Occipital lobe (tissue), 2 donors: ENCODE measurements around the gene SLC25A10. TPM values are rescaled to one million over a fixed set of nuclear protein-coding genes. Genes with fewer than 3 reads are reported as not detected.
A peak's percentile ranks its signal among the peaks of the same experiment; 100 is the strongest.
"Not testable (repeated sequence)": the region's sequence is repeated elsewhere in the genome, so short reads cannot be mapped to it uniquely, and the experiment has no call there.

Experiments
- DNase-seq: peaks from one replicate; lab custom pipeline; 2025; lab: John Stamatoyannopoulos, UW
- total RNA-seq: library from RNA; depleted of rRNA; stranded (reverse); fragments of >200 nt; gene quantifications from one replicate; pipeline ENCODE4 v1.2.3, GENCODE V29; 2014

SLC25A10 gene
- total RNA-seq, 1 donor from 2014 or later, result 4.2 TPM

DNA sequence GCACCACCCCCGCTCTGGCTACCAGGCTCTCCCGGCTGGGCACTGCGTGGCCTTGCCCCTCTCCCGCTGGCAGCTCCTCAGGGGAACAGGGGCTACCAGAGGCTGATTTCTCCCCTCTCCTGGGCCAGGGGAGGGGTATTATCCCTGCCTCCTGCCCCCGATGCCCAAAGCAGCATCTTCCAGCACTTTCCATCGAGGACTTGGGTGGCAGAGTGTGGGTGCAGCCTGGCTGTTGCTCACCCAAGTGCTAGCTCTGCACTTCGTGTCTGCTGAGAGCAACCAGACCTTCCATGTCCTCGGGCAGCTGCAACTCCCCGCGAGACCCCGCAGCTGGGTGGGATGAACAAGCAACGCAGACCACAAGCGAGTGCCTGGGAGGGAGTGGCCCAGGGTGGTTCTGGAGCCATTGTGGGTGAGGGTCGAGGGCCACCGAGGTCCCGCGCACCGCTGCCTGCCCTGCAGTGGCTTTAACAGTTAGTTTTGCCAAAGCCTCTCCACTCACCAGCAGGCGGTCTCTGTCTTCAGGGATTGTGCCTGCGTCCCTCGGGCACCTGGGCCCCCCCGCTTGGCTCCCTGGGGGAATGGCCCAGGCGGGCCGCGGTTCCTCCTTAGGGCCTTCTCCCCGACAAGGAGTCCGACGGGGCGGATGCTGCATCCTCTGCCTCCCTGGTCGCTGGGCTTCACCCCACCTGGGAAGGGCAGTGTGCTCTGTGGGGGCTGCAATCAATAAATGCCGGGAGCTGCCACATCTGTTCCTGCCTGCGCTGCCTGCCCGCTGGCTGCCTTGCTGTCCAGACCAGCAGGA is 8.4 kb downstream of the SLC25A10 start:
- no peak for DNase-seq

DNA sequence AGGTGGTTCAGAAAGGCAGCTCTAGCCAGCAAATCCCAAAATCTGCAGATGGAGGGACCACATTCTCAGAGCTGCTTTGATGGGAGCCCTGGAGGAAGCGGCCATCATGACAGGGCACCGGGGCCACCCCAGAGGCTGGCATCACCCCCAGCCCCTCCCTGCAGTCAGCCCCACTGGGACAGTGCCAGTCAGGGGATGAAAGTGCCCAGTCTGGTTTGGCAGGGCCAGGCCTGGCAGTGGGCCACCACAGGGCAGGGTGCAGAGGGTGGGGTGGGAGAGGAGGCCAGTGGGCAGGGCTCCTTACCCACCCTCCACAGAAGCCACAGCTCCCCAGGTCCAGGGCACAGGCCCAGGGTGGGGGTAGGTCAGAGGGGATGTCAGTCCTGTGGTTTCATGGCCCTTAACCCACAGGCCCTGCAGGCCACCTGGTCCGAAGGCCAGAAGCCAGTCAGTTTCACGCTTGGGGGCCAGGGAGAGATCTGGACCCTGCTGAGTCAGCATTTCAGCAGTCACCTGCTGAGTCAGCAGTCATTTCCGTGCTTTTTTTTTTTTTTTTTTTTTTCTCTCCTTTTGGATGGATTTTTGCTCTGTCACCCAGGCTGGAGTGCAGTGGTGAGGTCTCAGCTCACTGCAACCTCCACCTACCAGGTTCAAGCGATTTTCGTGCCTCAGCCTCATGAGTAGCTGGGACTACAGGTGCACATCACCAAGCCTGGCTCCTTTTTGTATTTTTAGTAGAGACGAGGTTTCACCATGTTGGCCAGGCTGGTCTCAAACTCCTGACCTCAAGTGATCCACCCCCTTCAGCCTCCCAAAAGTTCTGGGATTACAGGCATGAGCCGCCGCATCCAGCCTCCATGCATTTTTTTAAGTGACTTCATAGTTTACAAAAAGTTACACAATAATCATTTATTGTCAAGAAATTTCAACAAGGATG is 10.4 kb downstream of the SLC25A10 start:
- no peak for DNase-seq

DNA sequence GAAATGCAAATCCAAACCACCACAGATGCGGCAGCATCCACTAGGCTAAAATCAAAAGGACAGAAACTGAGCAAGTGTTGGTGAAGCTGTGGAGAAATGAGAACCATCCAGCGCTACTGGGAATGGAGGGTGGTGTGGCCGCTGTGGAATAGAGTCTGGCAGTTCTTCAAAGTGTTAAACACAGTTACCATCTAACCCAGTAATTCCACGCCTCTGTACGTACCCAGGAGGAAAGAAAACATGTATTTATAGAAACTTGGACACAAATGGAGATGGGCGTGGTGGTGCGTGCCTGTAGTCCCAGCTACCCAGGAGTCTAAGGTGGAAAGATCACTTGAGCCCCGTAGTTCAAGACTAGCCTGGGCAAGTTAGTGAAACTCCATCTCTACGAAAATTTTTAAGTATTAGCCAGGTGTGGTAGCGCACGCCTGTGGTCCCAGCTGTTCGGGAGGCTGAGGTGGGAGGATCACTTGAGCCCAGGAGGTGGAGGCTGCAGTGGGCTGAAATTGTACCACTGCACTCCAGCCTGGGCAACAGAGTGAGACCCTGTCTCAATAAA is 11.6 kb downstream of the SLC25A10 start:
- no peak for DNase-seq

DNA sequence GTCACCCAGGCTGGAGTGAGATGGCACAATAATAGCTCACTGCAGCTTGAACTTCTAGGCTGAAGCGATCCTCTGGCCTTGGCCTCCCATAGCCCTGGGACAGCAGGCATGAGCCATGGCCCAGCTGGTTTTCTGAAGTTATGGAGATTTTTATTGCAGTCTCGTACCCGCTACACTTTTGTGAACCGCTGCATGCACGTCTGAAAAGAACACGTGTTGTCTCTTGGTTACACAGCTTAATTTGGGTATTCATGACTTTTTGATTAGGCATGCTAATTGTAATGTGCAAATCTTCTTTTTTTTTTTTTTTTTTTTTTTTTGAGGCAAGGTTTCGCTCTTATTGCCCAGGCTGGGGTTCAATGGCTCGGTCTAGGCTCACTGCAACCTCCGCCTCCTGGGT is 13.4 kb downstream of the SLC25A10 start:
- DNase-seq, result no peak

DNA sequence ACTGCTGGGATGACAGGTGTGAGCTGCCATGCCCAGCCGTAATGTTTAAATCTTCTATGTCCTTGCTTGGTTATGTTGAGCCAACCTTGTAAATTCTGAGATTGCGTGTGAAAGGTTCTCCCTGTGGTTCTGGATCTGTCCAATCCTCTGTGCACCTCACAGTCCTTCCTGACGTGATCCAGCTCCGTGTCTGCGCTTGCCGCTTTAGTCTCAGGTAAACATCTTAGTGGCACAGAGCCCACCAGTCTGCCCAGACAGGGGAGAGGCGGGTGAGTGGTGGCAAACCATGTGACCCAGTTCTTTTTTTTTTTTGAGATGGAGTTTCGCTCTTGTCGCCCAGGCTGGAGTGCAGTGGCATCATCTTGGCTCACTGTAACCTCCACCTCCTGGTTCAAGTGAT is 13.9 kb downstream of the SLC25A10 start:
- no peak for DNase-seq

DNA sequence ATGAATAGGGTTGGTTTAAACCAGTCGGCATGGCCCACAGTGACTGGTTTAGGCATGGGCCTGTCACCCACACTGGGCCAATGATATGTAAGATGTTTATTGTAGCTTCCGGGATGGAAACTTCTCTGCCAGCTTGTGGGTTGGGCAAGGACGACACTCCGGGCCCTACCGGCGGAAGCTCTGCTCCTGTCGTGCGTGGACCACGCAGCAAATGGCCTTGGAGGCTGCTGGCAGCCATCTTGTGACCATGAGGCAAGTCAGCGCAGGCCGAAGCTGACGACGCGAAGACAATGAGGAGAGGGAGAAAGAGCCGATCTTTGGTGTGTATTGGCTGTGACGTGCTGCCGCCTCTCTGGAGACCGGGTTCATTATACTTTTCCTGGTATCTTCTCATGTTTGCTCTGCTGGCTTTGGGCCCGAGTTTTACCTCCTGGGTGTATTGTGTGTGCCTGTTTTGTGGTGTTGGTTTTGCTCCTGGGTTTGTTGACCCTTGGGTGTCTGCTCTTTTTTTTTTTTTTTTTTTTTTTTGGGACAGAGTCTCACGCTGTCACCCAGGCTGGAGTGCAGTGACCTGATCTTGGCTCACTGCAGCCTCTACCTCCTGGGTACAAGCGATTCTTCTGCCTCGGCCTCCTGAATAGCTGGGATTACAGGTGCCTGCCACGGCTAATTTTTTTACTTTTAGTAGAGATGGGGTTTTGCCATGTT is 15.4 kb downstream of the SLC25A10 start:
- DNase-seq, result no peak

DNA sequence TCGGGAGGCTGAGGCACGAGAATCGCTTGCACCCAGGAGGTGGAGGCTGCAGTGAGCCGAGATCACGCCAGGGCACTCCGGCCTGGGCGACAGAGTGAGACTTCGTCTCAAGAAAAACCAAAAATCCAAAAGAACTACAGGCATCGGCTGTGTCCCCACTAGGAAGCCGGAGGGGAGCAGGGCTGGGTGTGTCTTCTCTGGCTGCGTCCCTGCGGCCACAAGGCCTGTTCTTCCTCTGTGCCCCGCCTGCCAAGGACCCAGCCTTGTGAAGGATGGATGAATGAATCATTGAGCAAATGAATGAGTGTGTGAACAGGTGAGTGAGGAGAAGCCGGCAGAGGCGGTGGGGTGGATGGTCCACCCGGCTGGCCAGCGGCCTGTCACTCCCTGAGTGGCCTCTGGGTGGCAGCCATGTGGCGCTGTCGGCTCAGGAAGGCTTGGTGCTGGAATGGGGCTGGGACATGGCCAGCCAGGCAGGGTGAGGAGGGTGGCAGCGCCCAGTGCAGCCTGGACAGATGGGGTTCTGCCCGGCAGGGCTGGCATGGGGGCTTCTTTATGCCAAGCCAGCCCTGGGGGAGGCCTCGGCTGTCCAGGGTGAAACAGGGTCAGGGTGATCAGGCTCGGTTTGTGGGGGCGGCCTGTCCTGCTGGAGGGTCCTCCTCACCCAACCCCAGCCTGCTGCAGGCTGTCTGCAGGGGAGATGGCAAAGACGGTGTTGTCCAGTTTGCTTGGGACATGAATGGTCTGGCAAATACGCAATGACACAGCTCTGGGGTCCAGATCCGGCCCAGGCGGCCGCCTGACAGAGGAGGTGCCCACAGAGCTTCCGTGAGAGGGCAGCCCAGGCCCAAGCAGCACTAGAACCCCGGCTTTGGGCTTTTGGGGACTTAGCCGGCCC is 21.7 kb downstream of the SLC25A10 start:
- peak; percentile 45 for DNase-seq

DNA sequence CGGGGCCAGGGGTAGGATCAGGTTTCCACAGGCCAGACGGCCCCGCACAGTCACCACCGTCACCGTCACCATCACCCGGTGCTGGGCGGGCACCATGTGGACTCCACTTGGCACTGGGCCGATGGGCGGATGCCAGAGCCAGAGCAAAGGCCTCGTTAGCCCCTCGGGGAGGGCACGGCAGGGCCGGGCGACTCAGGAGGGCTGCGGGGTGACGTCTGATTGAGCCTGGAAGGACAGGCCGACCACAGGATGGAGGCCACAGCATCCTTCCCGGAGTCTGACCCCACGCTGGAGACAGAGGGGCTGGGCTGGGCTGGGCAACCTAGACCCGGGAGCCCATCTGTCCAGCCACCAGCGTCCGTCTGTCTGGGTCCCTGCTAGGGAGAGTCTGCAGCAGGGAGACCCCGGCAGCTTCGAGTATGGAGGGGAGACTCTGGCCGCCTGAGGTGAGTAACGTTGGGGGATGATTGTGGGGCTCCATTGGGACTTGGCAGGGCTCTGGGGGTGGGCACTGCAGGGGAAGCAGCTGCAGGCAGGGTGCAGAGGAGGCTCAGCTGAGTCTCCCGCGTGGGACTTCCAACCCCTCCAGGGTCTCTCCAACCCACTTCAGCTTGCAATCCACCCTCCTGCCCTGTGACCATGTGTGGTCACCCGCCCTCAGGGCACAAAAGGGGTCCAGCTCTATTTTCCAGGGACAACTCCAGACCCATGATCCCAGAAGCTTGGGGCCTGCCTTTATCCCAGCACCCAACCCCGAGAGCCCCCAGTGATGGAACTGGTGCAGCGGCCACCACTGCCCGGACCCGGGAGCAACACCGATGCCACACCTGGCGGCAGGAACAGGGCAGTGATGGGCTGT is 22.6 kb downstream of the SLC25A10 start:
- no peak for DNase-seq

DNA sequence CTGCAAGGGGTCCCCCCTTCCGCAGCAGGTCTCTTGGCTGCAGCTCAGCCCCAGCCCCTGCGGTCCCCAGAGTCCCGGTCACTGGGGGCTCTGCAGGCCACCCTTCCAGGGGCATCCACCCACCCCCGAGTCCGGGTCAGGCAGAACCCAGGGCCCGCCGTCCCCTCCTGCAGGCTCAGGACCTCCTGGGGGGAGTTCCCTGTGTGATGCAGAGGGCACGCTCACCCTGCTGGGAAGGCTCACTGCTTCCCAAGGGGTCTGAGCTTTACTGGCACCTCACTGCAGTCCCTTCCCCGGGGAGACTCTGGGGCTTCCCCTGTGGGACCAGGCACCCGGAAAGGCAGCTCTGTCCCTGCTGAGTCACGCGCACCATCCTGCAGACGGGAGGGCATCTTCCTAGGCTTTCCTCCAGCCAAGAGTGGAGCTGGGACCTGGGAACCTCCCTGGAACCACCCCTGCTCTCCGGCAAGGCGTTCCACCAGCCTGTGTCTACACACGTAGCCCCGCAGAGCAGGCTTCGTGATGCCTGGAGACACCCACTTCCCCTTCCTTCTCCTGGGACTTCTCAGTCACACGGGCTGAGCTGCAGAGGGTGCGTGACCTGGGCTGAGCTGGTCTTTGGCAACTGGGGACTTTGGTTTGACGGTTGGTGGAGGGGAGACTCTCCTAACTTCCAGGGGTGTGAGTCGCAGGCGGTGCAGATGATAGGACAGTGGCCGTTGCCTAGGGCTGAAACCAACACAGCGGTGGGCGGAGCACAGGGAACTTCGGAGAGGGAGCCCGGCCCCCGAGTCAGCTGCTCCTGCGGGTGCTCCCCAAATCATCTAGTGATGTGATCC is 23.4 kb downstream of the SLC25A10 start:
- no peak for DNase-seq

DNA sequence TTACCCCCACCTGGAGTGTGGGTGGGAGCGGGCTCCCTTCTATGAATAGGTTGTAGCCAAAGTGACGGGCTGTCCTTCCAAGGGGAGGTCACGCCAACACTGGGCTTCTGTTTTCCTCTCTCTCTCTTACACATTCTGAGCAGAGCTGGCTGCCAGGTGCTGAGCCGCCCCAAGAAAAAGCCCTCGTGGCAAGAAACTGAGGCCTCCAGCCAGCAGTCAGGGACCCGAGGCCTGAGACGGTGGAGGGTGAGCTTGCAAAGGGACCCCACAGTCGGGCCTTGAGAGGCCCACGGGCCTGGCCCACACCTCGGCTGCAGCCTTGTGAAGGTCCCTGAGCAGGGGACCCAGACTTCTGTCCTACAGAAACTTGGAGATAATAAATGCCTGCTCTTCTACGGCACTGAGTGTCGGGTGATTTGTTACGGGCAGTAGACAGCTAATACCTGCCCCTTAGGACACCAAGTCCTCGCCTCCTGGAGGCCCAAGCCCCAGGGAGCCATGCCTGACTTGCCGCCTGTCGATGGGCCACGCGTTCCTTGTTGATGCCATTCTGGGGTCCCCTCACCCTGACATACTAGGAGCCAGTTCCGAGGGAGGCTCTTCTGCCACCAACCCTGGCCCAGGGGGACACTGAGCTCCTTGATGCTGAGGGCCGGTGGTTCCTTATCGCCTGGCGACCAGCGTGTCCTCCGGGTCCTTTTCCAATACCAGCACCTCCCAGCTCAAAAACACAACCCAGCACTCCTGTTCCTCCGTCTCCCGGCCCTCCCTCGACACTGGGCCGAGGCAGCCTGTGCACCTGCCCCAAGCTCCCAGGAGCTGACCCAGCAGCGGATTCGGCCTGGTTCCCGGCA is 26.1 kb downstream of the SLC25A10 start:
- DNase-seq, result no peak

DNA sequence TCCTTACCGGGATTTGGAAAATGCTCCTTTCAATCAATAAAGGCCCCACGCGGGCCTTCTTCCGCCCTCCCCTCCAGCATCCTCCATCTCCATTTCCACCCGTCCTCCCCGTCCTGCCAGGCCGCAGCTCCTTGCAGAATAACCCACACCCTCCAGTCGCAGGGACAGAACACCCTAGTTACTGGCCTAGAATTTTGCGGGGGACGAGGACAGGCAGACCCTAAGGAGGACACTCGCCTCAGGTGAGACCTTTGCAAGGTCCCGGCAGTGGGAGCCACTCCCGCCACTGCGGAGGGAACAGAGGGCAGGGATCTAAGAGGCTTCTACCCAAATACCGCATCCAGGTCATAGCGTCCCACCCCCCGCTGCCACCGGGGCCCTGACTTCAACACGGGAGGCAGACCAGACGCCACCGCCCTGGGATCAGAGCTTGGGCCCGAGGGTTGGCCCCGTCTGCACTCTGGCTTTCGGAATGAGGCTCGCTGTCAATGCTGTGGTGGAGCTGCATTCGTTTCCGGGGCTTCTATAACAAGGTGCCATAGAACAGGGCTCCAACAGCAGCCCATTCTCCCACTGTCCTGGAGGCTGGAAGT is 26.8 kb downstream of the SLC25A10 start:
- DNase-seq, result no peak

DNA sequence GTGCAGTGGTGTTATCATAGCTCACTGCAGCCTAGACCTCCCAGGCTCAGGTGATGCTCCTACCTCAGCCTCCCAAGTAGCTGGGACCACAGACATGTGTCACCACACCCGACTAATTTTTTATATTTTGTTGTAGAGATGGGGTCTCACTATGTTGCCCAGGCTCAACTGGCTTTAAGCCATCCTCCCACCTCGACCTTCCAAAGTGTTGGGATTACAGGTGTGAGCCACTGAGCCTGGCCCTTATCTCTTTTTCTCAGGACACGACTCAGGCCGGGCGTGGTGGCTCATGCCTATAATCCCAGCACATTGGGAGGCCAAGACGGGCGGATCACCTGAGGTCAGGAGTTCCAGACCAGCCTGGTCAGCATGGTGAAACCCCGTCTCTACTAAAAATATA is 27.5 kb downstream of the SLC25A10 start:
- not testable (repeated sequence) for DNase-seq

DNA sequence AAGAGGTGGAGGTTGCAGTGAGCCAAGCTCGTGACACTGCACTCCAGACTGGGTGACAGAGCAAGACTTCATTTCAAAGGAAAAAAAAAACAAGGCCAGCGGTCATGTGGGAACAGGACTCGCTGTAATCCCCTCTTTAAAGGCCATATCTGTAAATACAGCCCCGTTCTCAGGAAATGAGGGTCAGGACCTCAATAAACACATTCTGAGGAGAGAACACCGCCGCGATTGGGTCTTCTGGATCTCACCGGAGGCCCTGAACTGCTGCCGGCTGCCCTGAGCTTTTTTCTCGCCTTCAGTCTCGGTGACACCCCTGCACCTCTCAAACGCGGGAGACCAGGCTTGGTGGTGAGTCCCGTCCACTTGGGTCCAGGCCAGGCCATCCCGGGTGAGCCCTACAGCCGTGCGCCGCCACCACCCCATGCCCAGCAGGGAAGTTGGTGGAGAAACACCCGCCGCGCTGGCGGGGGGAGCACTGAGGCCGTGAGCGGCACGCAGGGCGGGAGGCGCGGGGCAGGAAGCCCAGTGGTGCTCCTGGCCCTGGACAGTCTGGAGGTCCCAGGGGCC is 28.4 kb downstream of the SLC25A10 start:
- DNase-seq, result no peak

DNA sequence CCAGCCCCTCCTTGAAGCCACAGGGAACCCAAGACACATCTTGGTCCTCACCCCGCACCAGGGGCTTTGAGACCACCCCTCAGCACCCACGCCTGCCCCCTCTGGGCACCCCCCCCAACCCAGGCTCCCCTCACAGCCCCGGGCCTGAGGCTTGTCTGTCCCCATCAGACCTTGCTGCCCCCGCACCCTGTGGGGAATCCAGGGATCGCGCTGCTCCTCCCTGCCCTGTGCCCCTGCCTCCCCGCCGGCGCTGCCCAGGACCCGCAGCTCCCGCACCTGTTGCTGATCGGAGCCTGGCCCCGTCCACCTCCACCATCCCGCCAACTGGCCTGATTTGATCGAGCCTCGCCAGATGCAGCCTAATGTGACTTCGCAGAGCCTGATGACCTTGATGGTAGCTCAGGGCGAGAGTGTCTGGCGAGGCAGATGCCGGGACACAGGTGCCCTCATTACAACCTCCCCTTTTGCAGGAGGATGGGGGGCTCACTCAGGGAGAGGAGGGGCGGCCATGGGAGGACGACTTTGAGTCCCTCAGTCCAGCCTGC is 29.0 kb downstream of the SLC25A10 start:
- DNase-seq, result no peak

DNA sequence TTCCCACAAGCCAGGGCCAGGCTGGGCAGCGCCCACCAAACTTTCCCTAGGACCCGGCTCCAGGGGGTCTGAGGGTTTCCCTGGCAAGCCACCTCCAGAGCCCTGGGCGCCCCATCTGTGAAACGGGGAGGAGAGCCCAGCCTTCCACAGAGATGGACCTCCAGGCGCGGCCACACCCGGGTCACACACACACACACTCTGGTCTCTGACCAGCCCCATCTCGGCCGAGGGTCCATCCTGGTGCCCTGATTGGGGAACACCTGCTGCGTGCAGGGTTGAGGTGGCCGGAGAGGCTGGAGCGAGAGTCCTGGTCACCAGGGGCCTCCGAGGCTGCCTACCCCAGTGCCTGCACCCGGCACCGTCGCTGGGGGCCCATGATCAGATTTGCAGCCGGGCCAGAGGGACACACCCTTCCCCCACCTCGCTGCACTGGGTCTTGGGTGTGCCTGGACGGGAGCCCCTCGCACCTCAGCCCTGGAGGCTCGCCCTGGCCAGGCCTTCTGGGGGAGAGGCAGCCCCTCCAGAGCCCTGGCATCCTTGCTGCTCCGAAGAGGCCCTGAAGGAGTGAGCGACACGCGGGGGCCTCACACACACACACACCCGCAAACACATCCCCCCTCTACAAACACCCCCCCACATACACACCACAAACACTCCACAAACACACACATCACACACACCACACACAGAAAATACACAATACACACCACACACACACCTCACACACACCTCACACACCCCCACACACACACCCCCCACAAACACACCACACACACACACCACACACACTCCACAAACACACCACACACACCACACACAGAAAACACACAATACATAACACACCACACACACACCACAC is 29.7 kb downstream of the SLC25A10 start:
- no peak for DNase-seq
